Stomach (tissue), 4 donors: ENCODE measurements around the gene CCN5.

Experiments used
- POLR2AphosphoS5 ChIP-seq, 3 donors: sonication (generic); formaldehyde crosslinking; IDR thresholded peaks; one replicate each; pipeline ENCODE4 v1.6.1; 2016; ENCODE audit warnings: antibody characterized with exemption in 3 of 3
- TF ChIP-seq, protein P1 (sequence below), 7 experiments: fragments of 450-650 bp in 4 of 7; fragments of 200-600 bp in 3 of 7; sonication (generic) in 3 of 7; IDR thresholded peaks; one replicate each; pipeline ENCODE4 v1.5.1; 2016 to 2019; ENCODE audit warnings: antibody characterized with exemption in 7 of 7, control low read depth in 2 of 7, mild to moderate bottlenecking in 1 of 7

GRCh38 chr20:44723798-44724362 is 8.7 kb downstream of the CCN5 start:
- TF ChIP-seq, protein P1, sequence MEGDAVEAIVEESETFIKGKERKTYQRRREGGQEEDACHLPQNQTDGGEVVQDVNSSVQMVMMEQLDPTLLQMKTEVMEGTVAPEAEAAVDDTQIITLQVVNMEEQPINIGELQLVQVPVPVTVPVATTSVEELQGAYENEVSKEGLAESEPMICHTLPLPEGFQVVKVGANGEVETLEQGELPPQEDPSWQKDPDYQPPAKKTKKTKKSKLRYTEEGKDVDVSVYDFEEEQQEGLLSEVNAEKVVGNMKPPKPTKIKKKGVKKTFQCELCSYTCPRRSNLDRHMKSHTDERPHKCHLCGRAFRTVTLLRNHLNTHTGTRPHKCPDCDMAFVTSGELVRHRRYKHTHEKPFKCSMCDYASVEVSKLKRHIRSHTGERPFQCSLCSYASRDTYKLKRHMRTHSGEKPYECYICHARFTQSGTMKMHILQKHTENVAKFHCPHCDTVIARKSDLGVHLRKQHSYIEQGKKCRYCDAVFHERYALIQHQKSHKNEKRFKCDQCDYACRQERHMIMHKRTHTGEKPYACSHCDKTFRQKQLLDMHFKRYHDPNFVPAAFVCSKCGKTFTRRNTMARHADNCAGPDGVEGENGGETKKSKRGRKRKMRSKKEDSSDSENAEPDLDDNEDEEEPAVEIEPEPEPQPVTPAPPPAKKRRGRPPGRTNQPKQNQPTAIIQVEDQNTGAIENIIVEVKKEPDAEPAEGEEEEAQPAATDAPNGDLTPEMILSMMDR (IDR thresholded peaks at IDR 0.05): no peak
- TF ChIP-seq POLR2AphosphoS5 (IDR thresholded peaks at IDR 0.05): no peak
